NCI-H2227 (cell line): ENCODE results near the gene EXOC6.

Experiments
- DNase-seq: peaks from one replicate; lab custom pipeline; 2025; ENCODE audit not compliant: unreplicated experiment; lab: John Stamatoyannopoulos, UW

EXOC6 gene, protein sequence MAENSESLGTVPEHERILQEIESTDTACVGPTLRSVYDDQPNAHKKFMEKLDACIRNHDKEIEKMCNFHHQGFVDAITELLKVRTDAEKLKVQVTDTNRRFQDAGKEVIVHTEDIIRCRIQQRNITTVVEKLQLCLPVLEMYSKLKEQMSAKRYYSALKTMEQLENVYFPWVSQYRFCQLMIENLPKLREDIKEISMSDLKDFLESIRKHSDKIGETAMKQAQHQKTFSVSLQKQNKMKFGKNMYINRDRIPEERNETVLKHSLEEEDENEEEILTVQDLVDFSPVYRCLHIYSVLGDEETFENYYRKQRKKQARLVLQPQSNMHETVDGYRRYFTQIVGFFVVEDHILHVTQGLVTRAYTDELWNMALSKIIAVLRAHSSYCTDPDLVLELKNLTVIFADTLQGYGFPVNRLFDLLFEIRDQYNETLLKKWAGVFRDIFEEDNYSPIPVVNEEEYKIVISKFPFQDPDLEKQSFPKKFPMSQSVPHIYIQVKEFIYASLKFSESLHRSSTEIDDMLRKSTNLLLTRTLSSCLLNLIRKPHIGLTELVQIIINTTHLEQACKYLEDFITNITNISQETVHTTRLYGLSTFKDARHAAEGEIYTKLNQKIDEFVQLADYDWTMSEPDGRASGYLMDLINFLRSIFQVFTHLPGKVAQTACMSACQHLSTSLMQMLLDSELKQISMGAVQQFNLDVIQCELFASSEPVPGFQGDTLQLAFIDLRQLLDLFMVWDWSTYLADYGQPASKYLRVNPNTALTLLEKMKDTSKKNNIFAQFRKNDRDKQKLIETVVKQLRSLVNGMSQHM

DNA sequence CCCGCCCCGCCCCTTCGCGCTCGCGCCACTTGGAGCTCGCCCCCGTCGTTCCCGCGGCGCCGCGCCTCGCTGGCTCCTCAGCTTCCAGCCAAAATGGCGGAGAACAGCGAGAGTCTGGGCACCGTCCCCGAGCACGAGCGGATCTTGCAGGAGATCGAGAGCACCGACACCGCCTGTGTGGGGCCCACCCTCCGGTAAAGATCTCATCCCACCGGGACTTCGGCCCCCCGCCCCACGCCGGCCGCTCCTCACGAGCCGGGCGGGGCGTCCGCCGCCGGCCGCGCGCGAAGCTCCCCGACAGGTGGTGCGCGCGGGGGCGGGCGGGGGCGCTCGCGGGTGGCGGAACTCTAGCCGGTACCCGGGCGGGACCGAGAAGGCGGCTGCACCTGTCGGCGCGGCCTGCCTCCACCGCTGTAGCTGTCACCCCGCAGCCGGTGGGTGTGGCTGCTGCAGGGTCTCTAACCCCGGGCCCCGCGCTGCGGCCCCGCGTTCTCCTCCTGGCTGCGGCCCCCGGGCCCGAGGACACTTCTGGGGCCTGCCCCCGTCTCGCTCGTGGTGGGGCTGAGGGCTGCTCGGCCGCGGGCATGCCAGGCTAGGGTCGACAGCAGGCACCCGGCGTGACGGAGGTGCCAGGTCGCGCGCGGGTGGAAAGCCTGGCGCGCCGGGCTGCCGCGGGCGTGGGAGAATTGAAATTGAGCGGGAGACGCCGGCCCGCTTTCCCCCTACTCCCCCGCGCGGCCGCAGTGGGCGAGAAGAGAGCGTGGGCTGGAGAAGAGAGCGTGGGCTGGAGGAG, at the start of gene EXOC6:
EXOC6 (plus strand) TSS at position 80 of the 793 bp plus-strand sequence; CDS start at position 94, 14 bp downstream.
- peak; percentile 88 for DNase-seq

DNA sequence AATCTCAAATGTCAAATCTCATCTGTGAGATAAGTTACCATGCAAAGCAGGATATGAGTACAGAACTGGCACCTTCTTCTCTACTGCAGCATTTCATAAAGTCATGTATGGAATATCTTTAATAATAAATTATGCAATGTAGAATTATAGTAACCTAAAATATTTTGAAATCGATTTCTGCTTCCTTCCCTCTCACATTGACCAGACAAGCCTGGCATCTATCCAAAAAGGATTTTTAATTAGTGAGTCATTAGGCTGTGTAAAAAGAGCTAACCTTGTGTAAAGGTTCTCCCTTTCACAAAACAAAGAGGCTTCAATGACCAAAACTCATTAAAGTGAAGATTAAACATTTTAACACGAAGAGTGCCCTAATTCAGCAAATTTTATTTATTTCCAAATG, 48.8 kb upstream of the EXOC6 start:
- no peak for DNase-seq

DNA sequence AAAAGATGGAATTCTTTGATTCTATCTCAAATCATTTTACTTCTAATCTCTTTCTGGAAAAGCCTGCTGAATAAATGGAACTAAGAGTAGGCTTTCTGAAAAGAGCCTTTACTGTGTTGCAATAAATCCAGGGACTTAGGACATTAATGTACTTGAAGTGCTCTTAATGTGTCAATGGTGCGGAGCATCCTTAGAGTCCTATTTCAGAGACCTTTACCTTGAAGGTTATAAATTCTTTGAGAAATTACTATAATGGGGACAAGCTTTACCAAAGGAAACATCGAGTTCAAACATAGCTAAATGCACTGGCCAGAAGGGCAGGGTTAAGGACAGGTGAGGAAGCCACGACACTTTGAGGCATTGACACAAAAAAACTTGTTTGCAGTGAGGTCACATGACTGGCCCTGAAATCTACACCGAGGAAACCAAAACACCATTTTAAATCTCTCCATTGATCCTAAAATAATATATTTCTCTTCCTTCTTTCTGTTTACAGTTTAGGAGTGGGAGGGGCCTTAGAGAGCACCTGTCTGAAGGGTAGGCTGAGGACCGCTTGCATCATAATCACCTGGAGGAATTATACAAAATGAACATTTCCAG, 48.1 kb upstream of the EXOC6 start:
- no peak for DNase-seq

DNA sequence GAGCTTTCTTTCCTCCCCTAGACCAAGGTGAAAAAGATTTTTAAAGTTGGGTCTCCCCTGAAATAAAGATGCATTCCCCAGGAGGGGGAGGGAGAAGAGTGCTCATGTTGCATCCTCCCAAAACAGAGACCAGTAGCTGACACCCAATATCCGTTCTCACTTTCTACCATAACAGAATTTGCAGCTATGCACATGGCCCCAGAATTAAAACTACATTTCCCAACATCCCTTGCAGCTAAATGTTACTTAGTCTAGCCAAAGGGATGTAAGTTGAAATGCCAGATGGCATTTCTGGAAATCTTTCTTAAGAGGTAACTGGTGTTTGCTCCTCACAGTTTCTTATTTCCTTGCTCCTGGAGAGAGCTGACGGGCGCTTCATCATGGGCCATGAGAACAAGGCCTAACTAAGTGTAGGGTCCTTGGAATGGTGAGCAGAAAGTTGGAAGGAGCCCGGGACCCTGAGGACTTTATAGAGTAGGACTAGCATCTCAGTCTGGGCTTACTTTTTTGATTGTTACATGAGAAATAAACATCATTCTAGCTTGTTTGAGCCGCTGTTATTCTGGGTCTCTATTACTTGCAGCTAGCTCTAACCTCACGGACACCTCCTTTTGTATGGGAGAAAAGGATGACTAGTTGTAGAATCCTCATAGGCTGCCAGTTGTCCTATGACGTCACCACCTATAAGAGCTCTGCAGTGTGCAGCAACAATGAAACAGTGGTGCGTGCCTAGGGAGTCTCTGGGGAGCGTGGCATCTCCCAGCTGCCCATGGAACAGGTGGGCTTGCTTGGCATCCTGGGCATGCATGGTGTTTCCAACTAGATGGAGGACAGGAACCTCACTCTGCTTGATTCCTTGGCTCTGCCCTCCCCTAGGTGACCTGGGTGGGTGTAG, 46.1 kb upstream of the EXOC6 start:
- DNase-seq, result no peak

DNA sequence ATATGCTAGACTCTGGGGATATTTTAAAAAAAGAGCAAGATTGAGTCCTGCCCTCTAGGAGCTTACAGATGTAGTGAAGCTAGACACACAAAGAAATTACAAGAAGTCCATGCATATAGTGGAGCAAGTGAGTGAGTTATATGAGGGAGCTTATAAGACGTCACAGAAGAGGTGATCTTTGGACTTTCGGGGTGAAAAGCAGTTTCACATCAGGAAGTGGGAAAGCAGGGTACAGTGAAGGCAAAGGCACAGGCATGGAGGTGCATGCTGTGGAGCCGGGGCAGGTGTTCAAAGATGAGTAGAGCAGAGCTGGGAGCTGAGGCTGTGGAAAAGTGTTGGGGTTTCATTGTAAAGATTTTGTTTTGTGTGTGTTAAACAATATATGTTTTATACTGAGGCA, 38.5 kb upstream of the EXOC6 start:
- no peak for DNase-seq

DNA sequence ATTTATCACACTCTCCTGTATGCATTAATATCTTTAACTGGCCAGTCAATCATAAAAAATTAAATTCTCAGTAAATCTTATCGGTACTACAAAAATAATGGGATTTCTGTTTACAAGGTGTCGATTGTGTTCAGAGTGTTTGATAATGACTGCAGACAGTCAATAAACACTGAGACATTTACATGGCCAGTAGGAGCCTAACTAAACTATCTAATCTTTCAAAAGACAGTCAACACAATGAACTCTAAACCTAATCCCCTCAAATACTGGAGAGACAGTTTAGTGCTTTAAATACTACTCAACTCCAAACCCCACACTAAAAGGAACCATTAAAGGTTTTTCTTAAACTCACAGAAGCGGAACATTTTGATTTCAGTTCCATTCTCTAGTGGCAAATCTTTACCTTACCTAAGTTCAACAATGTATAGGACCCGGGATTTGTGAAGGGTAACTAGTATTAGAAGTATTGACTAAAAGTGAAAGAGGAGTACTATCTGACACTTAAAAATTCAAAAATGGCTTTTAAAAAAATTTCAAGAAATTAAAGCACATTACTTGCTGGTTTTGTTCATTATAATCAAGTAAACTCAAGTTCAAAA, 37.3 kb upstream of the EXOC6 start:
- no peak for DNase-seq

DNA sequence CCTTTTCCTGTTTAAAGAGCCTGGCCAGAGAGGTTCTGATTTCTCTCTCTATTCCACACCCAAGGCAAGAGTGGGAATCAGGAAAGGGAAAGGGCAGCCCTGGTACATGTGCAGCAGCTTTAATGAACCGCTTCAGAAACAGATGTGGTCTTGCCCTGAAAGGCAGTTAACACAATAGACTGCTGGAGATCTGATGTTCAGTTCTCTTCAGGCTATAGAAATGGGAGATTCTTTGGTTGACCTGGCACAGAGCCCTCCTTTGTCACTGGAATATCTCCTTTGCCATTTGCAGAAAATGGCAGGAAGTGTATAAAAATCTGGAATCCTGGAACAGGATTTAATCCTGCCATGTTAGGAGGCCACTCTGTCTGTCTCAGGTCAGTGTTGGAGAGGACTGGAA, 36.3 kb upstream of the EXOC6 start:
- peak; percentile 1 for DNase-seq

DNA sequence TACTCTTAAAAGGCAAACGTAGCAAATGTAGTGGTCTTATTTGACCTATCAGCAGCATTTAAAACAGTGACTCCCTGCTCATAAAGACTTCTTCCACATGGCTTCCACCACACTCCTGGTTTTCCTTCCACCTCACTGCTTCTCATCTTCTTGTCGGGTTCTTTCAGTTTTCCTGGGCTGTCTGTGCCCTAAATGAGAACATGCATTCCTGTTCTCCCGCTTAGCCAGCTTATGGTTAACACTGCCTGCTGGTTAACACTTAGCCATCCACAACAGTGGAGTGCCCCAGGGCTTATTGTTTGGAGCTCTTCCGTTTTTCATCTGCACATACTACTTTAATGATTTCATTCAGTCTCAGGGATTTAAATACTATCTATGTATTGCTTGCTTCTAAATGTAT, 34.3 kb upstream of the EXOC6 start:
- no peak for DNase-seq

DNA sequence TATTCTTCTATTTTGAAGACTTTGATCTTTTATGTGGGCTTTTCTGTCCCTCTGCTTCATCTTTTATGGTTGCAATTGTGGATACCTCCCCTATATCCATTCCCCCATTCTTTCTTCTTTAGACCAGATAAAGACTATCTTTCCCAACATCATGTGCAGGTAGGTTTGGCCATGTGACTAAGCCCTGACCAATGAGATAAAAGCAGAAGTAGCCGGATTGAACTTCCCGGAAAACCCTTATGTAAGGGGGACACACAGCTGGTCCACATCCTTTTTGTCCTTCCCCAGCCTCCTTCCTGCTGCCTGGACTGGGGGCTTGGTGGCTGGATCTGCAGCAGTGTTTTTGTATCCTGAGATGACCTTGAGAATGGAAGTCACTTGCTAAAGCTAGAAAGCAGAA, 33.5 kb upstream of the EXOC6 start:
- DNase-seq, result no peak

DNA sequence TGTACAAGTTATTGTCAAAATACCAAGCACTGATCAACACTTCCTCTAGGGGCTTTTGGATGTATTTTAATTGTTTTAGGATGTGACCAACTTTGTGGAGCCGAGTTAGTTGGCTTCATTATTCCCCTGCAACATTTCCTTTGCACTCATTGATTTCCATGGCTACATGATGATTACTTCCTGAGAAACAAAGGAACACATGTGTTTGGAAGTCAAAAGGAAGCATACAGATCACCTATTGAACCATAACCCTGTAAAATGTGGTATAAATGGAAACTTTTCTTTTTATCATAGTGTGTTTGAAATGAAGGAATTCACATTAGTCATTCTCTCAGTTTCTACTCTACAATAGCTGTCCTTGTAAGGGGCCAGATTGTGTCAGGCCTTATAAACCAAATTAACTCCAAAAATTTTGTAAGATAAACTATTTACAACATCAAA, 32.2 kb upstream of the EXOC6 start:
- no peak for DNase-seq

DNA sequence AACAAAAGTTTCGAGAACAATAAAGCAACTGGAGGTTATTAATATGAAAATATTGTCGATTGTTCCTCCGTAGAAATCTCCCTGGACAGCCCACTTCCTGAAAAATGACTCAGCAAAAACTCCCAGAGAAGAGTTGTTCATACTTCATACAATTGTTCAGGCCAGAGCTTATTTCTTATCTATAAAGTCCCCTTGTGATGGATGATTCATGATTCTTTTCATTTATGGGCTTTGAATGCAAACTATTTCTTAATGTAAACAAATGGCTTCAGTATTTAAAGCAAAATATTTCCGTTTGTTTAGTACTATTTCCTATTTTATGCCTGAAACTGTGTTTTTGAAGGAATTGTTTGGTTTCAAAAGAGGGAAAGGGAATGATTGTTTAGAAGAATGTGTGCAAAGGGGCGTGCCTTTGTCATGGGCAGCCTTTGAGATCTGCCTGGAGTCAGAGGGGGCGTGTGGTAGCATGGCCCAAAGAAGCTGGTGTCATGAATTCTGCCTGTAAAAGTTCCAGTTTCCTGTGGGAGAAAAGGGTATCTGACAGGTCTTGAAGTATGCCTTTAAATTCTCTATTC, 26.2 kb upstream of the EXOC6 start:
- no peak for DNase-seq

DNA sequence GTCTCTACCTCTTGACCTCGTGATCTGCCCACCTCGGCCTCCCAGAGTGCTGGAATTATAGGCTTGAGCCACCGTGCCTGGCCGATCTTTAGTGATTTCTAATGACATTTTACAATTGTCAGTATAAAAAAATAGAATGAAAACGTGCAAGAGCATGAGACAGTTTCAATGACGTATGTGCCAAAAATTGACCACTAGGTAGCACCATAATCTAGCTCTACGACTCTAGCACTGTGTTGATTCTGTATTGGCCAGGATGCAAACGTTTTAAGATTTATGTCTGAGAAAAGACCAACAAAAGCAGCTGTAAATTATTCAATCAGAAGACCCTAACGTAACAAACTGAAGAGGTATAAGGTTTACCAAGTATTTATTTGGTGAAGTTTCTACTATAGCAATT, 25.4 kb upstream of the EXOC6 start:
- no peak for DNase-seq

DNA sequence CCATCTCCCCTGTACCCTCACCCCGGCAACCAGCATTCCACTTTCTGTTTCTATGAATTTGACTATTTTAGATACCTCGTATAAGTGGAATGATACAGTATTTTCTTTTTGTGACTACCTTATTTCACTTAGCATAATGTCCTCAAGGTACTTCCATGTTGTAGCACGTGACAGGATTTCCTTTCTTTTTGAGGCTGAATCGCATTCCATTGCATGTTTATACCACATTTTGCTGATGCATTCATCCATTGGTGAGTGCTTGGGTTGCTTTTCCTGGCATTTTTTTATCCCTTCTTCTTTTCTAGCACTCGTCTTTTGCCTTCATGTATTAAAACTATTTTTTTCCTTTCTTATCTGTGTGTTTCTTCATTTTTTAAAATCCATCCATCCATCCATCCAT, 22.3 kb upstream of the EXOC6 start:
- DNase-seq, result no peak

DNA sequence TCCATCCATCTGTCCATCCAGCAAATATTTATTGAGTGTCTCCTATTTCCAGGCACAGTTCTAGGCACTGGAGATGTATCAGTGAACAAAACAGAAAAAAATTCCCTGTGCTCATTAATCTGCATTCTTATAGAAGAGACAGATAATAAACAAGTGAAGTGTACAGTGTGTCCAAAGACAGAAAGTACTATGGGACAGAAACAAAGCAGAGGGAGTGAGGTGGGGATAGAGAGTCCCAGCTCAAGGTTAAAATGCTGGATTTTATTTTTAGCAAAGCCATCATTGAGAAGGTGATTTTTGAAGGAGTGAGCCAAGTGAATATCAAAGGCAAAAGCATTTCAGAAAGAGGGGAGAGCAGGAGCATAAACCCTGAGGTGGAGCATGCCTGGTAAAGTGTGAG, 21.8 kb upstream of the EXOC6 start:
- no peak for DNase-seq

DNA sequence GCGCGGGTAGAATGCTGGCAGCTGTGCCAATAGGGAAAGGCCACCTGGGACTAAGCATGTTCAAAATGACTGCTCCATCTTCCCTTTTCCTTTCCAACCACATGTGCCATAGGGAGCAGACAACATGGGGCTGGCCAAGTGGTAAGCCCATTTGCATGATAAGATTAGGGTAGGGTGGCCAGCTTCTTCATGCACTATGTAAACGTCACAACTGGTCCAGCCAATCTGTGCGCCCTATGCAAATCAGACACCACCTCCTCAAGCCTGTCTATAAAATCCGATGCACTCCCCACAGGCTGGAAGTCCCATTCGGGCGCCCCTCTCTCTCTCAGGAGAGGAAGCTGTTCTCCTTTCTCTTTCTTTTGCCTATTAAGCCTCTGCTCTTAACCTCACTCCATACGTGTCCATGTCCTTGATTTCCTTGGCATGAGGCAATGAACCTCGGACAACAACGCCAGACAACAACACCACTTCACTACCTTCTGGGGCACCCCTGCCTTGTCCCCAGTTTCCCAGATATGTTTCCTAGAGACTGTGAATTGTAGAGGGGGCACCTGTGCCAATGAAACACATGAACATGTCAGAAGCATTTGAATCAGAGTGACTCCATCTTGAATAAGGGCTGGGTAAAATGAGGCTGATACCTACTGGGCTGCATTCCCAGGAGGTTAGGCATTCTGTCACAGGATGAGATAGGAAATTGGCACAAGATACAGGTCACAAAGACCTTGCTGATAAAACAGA, 19.1 kb upstream of the EXOC6 start:
- peak; percentile 73 for DNase-seq

DNA sequence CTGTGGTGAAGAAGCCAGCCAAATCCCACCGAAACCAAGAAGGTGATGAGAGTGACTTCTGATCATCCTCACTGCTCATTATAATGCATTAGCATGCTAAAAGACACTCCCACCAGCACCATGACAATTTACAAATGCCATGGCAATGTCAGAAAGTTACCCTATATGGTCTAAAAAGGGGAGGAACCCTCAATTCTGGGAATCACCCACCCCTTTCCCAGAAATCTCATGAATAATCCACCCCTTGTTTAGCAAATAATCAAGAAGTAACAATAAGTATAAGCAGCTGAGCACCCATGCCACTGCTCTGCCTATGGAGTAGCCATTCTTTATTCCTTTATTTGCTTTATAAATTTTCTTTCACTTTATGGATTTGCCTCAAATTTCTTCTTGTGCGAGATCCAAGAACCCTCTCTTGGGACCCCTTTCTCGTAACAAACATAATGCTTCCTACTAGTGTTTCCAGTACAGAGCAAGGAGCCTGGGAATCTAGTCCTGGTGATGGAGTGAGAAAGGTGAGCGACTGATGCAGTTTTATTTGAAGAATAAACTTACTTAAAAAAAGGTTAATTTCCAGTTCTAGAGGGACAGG, 18.4 kb upstream of the EXOC6 start:
- no peak for DNase-seq

DNA sequence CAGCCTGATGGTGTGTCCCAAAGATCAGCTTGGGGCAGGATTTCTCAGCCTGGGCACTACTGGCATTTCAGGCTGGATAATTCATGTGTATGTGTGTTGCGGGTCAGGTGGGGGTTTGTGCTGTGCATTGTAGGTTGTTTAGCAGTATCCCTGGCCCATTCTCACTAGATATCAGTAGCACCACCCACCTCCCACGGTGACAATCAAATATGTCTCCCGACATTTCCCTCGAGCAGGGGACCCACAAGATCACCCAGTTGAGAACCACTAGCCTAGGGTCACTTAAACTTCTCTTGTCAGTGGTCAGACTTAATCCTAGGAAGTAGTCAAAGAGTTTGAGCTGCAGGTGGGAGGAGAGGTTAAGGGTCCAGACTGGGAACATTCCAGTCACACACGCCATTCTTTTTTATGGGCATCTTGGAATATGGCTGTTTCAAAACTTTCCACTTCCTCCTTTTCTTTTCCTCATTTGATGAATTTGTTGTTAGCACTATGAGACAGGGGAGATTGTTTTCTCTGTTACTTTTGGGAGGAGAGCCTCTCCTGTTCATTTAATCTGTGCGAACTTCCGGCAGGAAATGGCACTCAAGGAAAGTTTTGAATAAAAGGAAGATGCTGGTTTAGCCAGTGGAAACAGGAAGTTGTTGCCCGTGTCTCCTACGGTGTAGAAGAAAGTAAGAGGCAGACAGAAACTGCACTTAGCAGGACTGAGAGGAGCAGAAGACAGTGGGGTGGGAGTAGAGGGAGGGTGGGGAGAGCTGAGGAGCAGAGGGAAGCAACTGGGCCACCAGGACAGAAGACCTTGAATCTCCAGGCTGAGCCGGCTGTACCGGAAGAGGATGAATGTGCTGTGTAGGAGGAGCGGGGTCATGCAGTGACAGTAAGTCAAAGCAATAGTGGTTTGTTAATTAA, 17.6 kb upstream of the EXOC6 start:
- no peak for DNase-seq
